ENCODE results near the gene TSEN2. TPM values are rescaled to one million over a fixed set of nuclear protein-coding genes. Genes with fewer than 3 reads are reported as not detected.

Gene TSEN2
- polyA plus RNA-seq, 2 of the 4 experiments (the other 2 are of a cell fraction) = 24.9 to 33.1 TPM

- ATAC-seq = peak; percentile 27 to 56; a peak in 1 of 6 replicates
- Histone ChIP-seq H3K4me2 (no peak overlapping the region), H3K4me3 (no peak overlapping the region), H3K27ac (no peak overlapping the region), H3K9me3 (no peaks in the 10 kb centered on the region), H3K4me1 (no peaks in the 10 kb centered on the region)
- CTCF ChIA-PET = interaction anchor here (1.3 kb wide), 1 partner anchor 58 kb away, joined by 5 read pairs; no protein-coding TSS in a partner anchor
- 88% methylated on average over 1 of the region's 1 CpG for WGBS (ENCODE audit: missing lambda C conversion rate)
- POLR2A ChIA-PET = interaction anchor here (0.7 kb wide), 1 partner anchor 38 kb away, joined by 3 read pairs; the partner anchor contains the start of gene TSEN2
- TF ChIP-seq MAZ (IDR thresholded peaks at IDR 0.05; ENCODE audit: borderline replicate concordance, low read depth, low read length) (no peak), POLR2A (IDR thresholded peaks at IDR 0.05; ENCODE audit: low read length) (no peak), TP53 (CRISPR knock-in tag; IDR thresholded peaks at IDR 0.05) (no peak), RNF2 (IDR thresholded peaks at IDR 0.05; ENCODE audit: borderline replicate concordance, low read depth) (no peak), HES2 (IDR thresholded peaks at IDR 0.05) (no peak), USF2 (IDR thresholded peaks at IDR 0.05) (no peak), GATA3 (IDR thresholded peaks at IDR 0.05; ENCODE audit: borderline replicate concordance) (no peak), RARB (CRISPR knock-in tag; IDR thresholded peaks at IDR 0.05) (no peak), CHD2 (IDR thresholded peaks at IDR 0.05; ENCODE audit: low read length, partially characterized antibody) (no peak)
- no peak for DNase-seq (ENCODE audit: low read depth in 1 of 2, low spot score in 1 of 2)
- no peak for FAIRE-seq
Measured at GRCh38 chr3:12522721-12523120, 38.4 kb downstream of the TSEN2 start.

- Histone ChIP-seq H3K27ac (no peak overlapping the region), H3K4me3 (no peak overlapping the region), H3K4me1 (no peaks in the 10 kb centered on the region), H3K4me2 (no peak overlapping the region), H3K9me3 (no peaks in the 10 kb centered on the region)
- TF ChIP-seq EHF (CRISPR knock-in tag; IDR thresholded peaks at IDR 0.05) = no peak
- TF ChIP-seq ELK1 (IDR thresholded peaks at IDR 0.05; ENCODE audit: low read depth, low read length) = no peak
- TF ChIP-seq RAD21 (conservative IDR thresholded peaks at IDR 0.05 in 1 of 2, IDR thresholded peaks at IDR 0.05 in 1 of 2) = no peak
- TF ChIP-seq EP300 (IDR thresholded peaks at IDR 0.05) = no peak
- TF ChIP-seq CBX2 (IDR thresholded peaks at IDR 0.05; ENCODE audit: borderline replicate concordance, low read depth) = no peak
- no peak for TF ChIP-seq PHF8 (IDR thresholded peaks at IDR 0.05; ENCODE audit: borderline replicate concordance, low read depth)
- TF ChIP-seq CTCF (IDR thresholded peaks at IDR 0.05) = no peak
- TF ChIP-seq HMGXB4 (CRISPR knock-in tag; IDR thresholded peaks at IDR 0.05; ENCODE audit: borderline replicate concordance) = no peak
- no peak for TF ChIP-seq CEBPB (IDR thresholded peaks at IDR 0.05)
- no peak for TF ChIP-seq HOXB5 (CRISPR knock-in tag; IDR thresholded peaks at IDR 0.05)
- no peak for TF ChIP-seq MAX (IDR thresholded peaks at IDR 0.05)
- ChIA-PET CTCF (no interaction called here), POLR2A (no interaction called here)
- FAIRE-seq (no peak), ATAC-seq (no peak), DNase-seq (ENCODE audit: low read depth in 1 of 2, low spot score in 1 of 2) (no peak)
- WGBS (ENCODE audit: missing lambda C conversion rate) = 90% methylated on average over 3 of the region's 3 CpGs
Measured at GRCh38 chr3:12527757-12528143, 43.5 kb downstream of the TSEN2 start.
